Measurements from ENCODE around the gene DDX56.
A peak's percentile ranks its signal among the peaks of the same experiment; 100 is the strongest.

The DDX56 gene

GRCh38 chr7:44536090-44536489 lies 37.6 kb downstream of the DDX56 start:
- no peaks in the 10 kb centered on the region for H3K9me3 Mint-ChIP-seq
- no peak overlapping the region for H3K27ac Mint-ChIP-seq
- no peak overlapping the region for H3K4me3 Mint-ChIP-seq
- TF ChIP-seq CTCF (IDR thresholded peaks at IDR 0.05; ENCODE audit: unreplicated experiment in 3 of 3) = no peak
- no peaks in the 10 kb centered on the region for H3K36me3 Mint-ChIP-seq (ENCODE audit: low read depth)
- H3K27me3 Mint-ChIP-seq (ENCODE audit: low read depth) = peaks cover 7% of the 10 kb centered on the region
- no peaks in the 10 kb centered on the region for H3K4me1 Mint-ChIP-seq

- peaks cover 8% of the 10 kb centered on the region for H3K27me3 Mint-ChIP-seq (ENCODE audit: low read depth)
- H3K4me1 Mint-ChIP-seq = no peaks in the 10 kb centered on the region
- no peaks in the 10 kb centered on the region for H3K9me3 Mint-ChIP-seq
- H3K27ac Mint-ChIP-seq = no peak overlapping the region
- no peaks in the 10 kb centered on the region for H3K36me3 Mint-ChIP-seq (ENCODE audit: low read depth)
- TF ChIP-seq CTCF (IDR thresholded peaks at IDR 0.05; ENCODE audit: unreplicated experiment in 3 of 3) = no peak
- H3K4me3 Mint-ChIP-seq = no peak overlapping the region
Measured at GRCh38 chr7:44535348-44536064, 38.2 kb downstream of the DDX56 start.

GRCh38 chr7:44534501-44534900 lies 39.2 kb downstream of the DDX56 start:
- no peaks in the 10 kb centered on the region for H3K4me1 Mint-ChIP-seq
- no peaks in the 10 kb centered on the region for H3K9me3 Mint-ChIP-seq
- no peak overlapping the region for H3K27ac Mint-ChIP-seq
- H3K36me3 Mint-ChIP-seq (ENCODE audit: low read depth) = no peaks in the 10 kb centered on the region
- peaks cover 8% of the 10 kb centered on the region for H3K27me3 Mint-ChIP-seq (ENCODE audit: low read depth)
- TF ChIP-seq CTCF (IDR thresholded peaks at IDR 0.05; ENCODE audit: unreplicated experiment in 3 of 3) = peak; percentile 25 to 42 (median 38)
- no peak overlapping the region for H3K4me3 Mint-ChIP-seq

- H3K27me3 Mint-ChIP-seq (ENCODE audit: low read depth) = peaks cover 8% of the 10 kb centered on the region
- no peak for TF ChIP-seq CTCF (IDR thresholded peaks at IDR 0.05; ENCODE audit: unreplicated experiment in 3 of 3)
- H3K4me3 Mint-ChIP-seq = no peak overlapping the region
- H3K36me3 Mint-ChIP-seq (ENCODE audit: low read depth) = peaks cover 1% of the 10 kb centered on the region
- no peak overlapping the region for H3K27ac Mint-ChIP-seq
- no peaks in the 10 kb centered on the region for H3K4me1 Mint-ChIP-seq
- H3K9me3 Mint-ChIP-seq = peaks cover under 1% of the 10 kb centered on the region
Measured at GRCh38 chr7:44534087-44534486, 39.6 kb downstream of the DDX56 start.

- TF ChIP-seq CTCF (IDR thresholded peaks at IDR 0.05; ENCODE audit: unreplicated experiment in 3 of 3) = no peak
- H3K4me1 Mint-ChIP-seq = no peaks in the 10 kb centered on the region
- H3K9me3 Mint-ChIP-seq = peaks cover 3% of the 10 kb centered on the region
- H3K4me3 Mint-ChIP-seq = no peak overlapping the region
- H3K27me3 Mint-ChIP-seq (ENCODE audit: low read depth) = peaks cover 11% of the 10 kb centered on the region
- H3K36me3 Mint-ChIP-seq (ENCODE audit: low read depth) = peaks cover 4% of the 10 kb centered on the region
- no peak overlapping the region for H3K27ac Mint-ChIP-seq
Measured at GRCh38 chr7:44533301-44534055, 40.2 kb downstream of the DDX56 start.

All from nephron (organoid).